A204.1 (cell line): Measurements from ENCODE around the gene SIGMAR1.
A peak's percentile ranks its signal among the peaks of the same experiment; 100 is the strongest.
"Not testable (repeated sequence)": the region's sequence is repeated elsewhere in the genome, so short reads cannot be mapped to it uniquely, and the experiment has no call there.

Experiments used
- FAIRE-seq: peaks from 2 replicates; lab custom pipeline; 2012; peaks lifted over from hg19 to GRCh38; lab: Jason Lieb, UNC

Gene SIGMAR1

DNA sequence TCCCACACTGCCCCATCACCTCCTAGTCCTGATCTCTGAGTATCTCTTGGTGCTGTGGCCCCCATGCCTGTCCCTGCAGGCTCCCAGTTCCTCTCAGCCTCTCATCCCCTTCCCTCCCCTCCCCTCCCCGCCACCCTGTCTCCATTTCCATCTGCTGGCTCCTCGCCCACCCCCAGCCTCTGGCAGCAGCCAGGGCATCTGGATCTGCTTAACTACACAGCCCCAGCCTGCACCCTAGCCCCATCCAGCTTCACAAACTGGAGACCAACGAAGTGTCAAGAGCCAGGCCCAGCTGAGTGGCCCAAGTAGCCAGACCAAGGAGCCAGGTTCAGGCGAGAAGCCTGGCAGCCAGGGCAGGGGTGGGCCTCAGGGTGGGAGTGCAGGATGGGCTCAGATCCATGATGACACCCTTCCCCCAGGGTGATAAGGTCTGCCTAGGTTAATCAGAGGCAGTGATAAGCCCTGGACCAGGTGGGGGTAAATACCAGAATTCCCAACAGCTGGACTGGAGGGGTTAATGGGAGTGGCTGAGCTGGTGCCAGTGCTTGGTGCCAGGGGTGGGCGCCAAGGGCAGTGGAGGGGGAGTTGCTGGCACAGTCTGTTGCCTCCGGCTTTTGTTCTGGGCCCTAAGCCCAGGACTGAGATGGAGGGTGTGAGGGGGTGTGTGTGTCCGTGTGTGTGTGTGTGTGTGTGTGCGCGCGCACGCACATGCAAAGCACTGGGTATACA, 16.9 kb upstream of the SIGMAR1 start:
- no peak for FAIRE-seq

- FAIRE-seq: no peak
Observed at GRCh38 chr9:34653151-34654072, 15.8 kb upstream of the SIGMAR1 start.

GRCh38 chr9:34652602-34653000, 15.0 kb upstream of the SIGMAR1 start:
- FAIRE-seq: no peak

DNA sequence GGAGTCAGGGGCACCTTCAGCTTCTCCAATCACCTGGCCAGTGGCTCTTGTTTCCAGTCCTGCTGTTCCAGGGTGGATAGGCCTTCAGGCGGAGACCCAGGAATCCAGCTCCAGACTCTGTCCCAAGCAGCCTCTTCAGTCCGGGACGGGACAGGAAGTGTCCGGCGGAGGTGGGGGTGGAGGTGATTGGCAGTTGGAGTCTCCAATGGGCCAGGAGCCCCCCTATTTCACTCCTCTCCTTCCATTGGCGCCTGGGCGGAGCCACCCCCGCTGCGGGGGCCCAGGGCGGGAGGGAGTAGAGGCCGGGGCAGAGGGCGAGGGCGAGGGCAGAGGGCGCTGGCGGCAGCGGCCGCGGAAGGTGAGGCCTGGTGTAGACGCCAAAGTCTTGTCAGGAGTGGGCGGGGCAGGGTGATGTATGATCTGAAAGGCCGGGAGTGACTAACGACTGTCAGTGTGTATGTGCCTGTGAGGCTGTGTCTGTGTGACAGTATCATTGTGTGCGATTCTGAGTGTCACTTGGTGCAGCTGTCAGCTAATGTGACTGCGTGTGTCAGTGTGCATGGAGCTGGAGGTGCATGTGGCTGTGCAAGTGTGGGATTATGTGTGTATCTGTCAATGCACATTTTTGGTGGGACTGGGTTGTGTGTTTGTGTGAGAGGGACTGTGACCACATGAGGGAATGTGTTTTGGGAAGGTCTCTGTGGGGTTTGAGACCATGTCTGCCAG, 14.5 kb upstream of the SIGMAR1 start, which contains the start of gene IL11RA:
TSS of gene IL11RA (plus strand) at position 310 of the 726 bp plus-strand sequence. CDS start 3,033 bp downstream, outside the sequence.
- peak; percentile 63 for FAIRE-seq

GRCh38 chr9:34651321-34651720, 13.7 kb upstream of the SIGMAR1 start:
- FAIRE-seq: no peak

DNA sequence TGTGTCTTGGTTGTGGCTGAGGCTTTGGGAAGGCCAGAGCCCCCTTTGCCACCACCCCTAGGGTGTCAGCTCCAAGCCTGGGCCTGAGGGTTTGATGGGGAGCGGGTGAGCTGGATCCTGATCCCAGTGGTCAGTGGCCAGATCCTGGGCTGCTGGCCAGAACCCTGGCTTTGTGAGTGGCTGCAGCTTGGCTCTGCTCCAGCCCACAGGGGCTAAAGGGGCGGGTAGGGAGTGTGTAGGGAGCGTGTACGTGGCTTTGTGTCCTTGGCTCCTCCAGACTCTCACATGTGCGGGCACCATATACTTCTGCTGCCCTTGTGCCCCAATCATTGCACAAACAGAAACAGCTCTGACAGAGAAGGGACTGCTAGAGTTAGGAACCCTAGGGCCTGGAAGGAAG, 13.2 kb upstream of the SIGMAR1 start:
- FAIRE-seq: no peak

DNA sequence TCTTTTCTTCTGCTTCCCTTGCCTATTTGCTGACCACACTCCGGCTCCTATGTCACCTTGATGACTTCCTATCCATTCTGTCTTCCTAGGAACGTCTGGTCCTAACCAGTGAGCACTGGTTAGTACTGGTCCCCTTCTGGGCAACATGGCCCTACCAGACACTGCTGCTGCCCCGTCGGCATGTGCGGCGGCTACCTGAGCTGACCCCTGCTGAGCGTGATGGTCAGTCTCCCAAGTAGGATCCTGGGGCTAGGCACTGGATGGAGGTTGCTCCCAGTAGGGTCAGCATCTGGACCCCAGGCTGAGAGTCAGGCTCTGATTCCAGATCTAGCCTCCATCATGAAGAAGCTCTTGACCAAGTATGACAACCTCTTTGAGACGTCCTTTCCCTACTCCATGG, 11.1 kb upstream of the SIGMAR1 start:
- no peak for FAIRE-seq

DNA sequence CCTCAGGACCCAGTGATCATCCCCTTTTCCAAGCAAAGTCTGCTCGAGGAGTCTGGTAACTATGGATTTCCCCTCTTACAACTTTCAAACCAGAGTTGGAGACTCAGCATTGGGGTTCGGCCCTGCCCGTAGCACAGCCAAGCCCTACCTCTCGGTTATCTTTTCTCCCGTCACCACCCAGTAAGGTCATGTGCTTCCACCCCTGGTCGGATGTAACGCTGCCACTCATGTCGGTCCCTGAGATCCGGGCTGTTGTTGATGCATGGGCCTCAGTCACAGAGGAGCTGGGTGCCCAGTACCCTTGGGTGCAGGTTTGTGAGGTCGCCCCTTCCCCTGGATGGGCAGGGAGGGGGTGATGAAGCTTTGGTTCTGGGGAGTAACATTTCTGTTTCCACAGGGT, 10.1 kb upstream of the SIGMAR1 start:
- no peak for FAIRE-seq

DNA sequence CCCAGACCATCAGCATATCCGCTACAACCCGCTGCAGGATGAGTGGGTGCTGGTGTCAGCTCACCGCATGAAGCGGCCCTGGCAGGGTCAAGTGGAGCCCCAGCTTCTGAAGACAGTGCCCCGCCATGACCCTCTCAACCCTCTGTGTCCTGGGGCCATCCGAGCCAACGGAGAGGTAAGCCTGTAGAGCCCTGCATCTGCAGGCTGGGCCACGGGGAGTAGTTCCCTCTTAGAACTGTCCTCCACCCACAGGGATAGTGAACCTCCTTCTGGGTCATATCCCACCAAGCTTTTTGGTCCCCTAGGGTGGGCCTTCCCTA, 9.5 kb upstream of the SIGMAR1 start:
- FAIRE-seq: no peak

DNA sequence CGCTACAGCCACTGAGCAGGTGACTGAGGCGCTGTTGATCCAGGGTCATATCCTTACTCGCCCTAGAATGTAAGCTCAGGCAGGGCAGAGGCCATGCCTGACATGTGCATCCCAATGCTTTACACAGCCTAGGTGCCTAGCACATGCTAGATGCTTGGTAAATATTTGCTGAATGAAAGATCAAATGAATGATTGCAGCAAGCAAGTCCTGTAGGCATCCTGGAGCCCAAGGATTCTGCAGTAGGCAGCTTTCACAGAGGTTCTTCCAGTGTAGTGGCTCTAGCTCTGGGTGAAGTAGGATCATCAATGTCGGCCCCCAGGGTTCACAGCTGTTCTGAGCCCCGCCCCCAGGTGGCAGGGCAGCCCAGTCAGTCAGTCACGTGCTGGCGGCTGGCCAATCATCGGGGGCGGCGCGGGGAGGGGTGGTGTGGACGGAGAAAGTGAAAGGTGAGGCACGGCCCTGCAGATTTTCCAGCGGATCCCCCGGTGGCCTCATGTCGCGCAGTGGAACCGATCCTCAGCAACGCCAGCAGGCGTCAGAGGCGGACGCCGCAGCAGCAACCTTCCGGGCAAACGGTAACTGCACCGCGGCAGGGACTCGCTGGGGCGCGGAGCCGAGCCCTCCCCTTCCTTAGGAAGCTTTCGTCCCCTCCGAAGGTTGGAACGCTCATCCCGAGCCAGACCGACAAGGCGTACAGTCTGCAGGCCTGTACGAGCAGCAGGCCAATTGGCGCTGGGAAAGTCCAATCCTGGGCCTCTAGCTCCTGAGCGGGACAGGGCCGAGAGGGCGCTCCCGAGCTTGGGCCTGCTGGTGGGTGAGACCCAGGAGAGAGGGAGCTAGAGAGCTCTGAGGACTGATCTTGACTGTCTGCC, 8.9 kb upstream of the SIGMAR1 start, which contains the start of gene GALT:
TSS of gene GALT (plus strand) at position 465 of the 873 bp plus-strand sequence. CDS start at position 495, 30 bp downstream.
- FAIRE-seq: no peak

- no peak for FAIRE-seq
Observed at GRCh38 chr9:34644766-34645314, 7.3 kb upstream of the SIGMAR1 start.

- FAIRE-seq: no peak
Observed at GRCh38 chr9:34642679-34643078, 5.1 kb upstream of the SIGMAR1 start.

DNA sequence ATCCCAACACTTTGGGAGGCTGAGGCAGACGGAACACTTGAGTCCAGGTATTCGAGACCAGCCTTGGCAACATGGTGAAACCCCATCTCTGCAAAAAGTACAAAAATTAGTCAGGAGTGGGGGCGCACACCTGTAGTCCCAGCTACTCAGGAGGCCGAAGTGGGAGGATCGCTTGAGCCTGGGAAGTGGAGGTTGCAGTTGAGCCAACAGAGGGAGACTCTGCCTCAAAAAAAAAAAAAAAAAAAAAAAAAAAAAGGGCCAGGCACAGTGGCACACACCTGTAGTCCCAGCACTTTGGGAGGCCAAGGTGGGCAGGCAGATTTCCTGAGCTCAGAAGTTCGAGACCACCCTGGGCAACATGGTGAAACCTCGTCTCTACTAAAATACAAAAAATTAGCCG, 1.7 kb upstream of the SIGMAR1 start:
- not testable (repeated sequence) for FAIRE-seq

DNA sequence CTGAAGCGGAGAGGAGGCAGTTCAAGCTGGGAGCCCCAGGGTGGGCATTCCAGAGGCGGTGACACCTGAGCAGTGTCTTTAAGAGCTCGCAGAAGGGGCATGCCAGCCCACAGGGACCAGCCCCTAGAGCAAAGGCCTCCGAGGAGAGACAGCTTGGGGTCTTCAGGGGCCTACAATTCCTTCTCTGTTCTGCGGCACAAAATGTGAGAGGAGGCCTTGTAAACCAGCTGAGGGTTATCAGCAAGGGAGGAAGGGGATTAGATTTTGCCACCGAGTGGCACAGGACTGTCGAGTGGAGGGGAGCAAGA, 505 bp upstream of the SIGMAR1 start:
- no peak for FAIRE-seq

DNA sequence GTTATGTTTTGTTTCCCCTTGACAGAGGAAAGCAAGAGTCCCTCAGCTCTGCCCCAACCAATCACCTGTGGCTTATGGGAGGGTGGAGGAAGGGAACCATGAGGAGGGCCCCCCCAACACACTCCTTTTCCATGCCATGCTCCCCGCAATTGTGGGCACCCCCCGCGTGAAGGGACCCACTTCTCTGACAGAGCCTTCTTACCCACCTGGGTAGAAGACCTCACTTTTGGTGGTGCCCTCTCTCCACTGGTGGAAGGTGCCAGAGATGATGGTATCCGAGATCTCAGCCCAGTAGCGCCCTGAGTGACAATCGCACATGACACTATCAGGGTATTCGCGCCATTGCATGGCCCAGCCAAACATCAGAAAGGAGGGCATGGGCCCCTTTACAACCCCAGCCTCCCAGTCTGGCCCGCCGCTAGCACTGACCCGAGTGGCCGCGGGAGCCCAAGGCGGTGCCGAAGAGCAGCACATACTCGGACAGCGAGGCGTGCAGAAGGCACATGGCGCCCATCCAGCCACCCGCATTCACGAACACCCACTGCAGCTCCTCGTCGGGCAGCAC, 714 bp downstream of the SIGMAR1 start:
- FAIRE-seq: no peak

DNA sequence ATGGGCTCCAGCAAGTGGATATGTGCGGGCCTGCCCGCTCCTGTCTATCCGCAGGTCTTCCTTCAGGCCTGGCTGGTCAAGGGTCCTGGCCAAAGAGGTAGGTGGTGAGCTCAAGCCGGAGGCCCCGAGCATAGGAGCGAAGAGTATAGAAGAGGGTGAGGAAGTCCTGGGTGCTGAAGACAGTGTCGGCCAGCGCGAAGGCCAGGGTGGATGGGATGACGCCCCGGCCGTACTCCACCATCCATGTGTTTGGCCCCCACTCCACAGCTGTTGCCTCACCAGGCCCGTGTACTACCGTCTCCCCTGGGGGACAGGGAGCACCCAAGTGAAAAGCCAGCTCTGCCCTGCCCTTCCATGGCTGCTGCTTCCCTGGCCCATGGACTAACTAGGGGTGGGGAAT, 2.0 kb downstream of the SIGMAR1 start:
- no peak for FAIRE-seq

GRCh38 chr9:34634551-34635248, 2.9 kb downstream of the SIGMAR1 start:
- FAIRE-seq: no peak

GRCh38 chr9:34633851-34634550, 3.6 kb downstream of the SIGMAR1 start:
- peak; percentile 21 for FAIRE-seq

GRCh38 chr9:34633166-34633565, 4.4 kb downstream of the SIGMAR1 start:
- FAIRE-seq: no peak
